Activated CD4-positive, alpha-beta T cell treated with anti-CD3 and anti-CD28 coated beads, Interleukin-2, Interleukin-4, amounts not matched to agents 100 ng/mL and 50 ng/mL, durations not matched to agents 16 hours and 8 hours (primary cell): ENCODE data around the gene HTRA3.
"Not testable (repeated sequence)": the region's sequence is repeated elsewhere in the genome, so short reads cannot be mapped to it uniquely, and the experiment has no call there.

ENCODE experiments used
- DNase-seq: peaks from one replicate; pipeline ENCODE4 v3.0.0-alpha.2; 2020; ENCODE audit warnings: low spot score

The HTRA3 gene

GRCh38 chr4:8325291-8325973 is 55.9 kb downstream of the HTRA3 start:
- DNase-seq = no peak

- no peak for DNase-seq
Observed at GRCh38 chr4:8326206-8326605, 56.7 kb downstream of the HTRA3 start.

GRCh38 chr4:8328456-8328855 is 58.9 kb downstream of the HTRA3 start:
- no peak for DNase-seq

- DNase-seq = no peak
Observed at GRCh38 chr4:8328866-8329559, 59.5 kb downstream of the HTRA3 start.

- DNase-seq = no peak
Observed at GRCh38 chr4:8329560-8329858, 60.0 kb downstream of the HTRA3 start.

GRCh38 chr4:8329859-8330761 is 60.6 kb downstream of the HTRA3 start:
- no peak for DNase-seq

GRCh38 chr4:8330821-8331574 is 61.4 kb downstream of the HTRA3 start:
- DNase-seq = no peak

- no peak for DNase-seq
Observed at GRCh38 chr4:8331575-8331955, 62.0 kb downstream of the HTRA3 start.

- DNase-seq = no peak
Observed at GRCh38 chr4:8332038-8332857, 62.7 kb downstream of the HTRA3 start.

GRCh38 chr4:8332891-8333331 is 63.4 kb downstream of the HTRA3 start:
- DNase-seq = no peak

GRCh38 chr4:8333726-8334460 is 64.3 kb downstream of the HTRA3 start:
- no peak for DNase-seq

GRCh38 chr4:8334786-8335460 is 65.4 kb downstream of the HTRA3 start:
- no peak for DNase-seq

- no peak for DNase-seq
Observed at GRCh38 chr4:8335848-8336247, 66.3 kb downstream of the HTRA3 start.

GRCh38 chr4:8336412-8337075 is 67.0 kb downstream of the HTRA3 start:
- no peak for DNase-seq

- no peak for DNase-seq
Observed at GRCh38 chr4:8338351-8338961, 68.9 kb downstream of the HTRA3 start.

- no peak for DNase-seq
Observed at GRCh38 chr4:8340781-8341241, 71.3 kb downstream of the HTRA3 start.

GRCh38 chr4:8341281-8341680 is 71.7 kb downstream of the HTRA3 start:
- DNase-seq = not testable (repeated sequence)

- DNase-seq = no peak
Observed at GRCh38 chr4:8341691-8342090, 72.1 kb downstream of the HTRA3 start.
